Ishikawa (cell line): ENCODE data around the gene PRKACA.

Source experiments
- CEBPB ChIP-seq: IDR thresholded peaks from 2 replicates; pipeline ENCODE4 v1.6.1; 2012
- CREB1 ChIP-seq: IDR thresholded peaks from 2 replicates; pipeline ENCODE4 v1.6.1; 2012; ENCODE audit warnings: low read depth
- EGR1 ChIP-seq: IDR thresholded peaks from 2 replicates; pipeline ENCODE4 v1.6.1; 2012
- EP300 ChIP-seq: IDR thresholded peaks from 2 replicates; pipeline ENCODE4 v1.6.1; 2012; ENCODE audit warnings: borderline replicate concordance
- FOXM1 ChIP-seq: IDR thresholded peaks from 2 replicates; pipeline ENCODE4 v1.6.1; 2012; ENCODE audit warnings: low read depth, borderline replicate concordance
- MAX ChIP-seq: IDR thresholded peaks from 2 replicates; pipeline ENCODE4 v1.6.1; 2012
- NFIC ChIP-seq: IDR thresholded peaks from 2 replicates; pipeline ENCODE4 v1.6.1; 2012
- RAD21 ChIP-seq: IDR thresholded peaks from 2 replicates; pipeline ENCODE4 v1.6.1; 2012; ENCODE audit warnings: low read depth
- REST ChIP-seq: IDR thresholded peaks from 2 replicates; pipeline ENCODE4 v1.6.1; 2012; ENCODE audit warnings: low read depth, mild to moderate bottlenecking
- TAF1 ChIP-seq: IDR thresholded peaks from 2 replicates; pipeline ENCODE4 v1.6.1; 2012; ENCODE audit warnings: low read depth, mild to moderate bottlenecking
- TCF12 ChIP-seq: IDR thresholded peaks from 2 replicates; pipeline ENCODE4 v1.6.1; 2012; ENCODE audit warnings: low read depth
- TEAD4 ChIP-seq: IDR thresholded peaks from 2 replicates; pipeline ENCODE4 v1.6.1; 2012
- USF1 ChIP-seq: IDR thresholded peaks from 2 replicates; pipeline ENCODE4 v1.6.1; 2012
- YY1 ChIP-seq: IDR thresholded peaks from 2 replicates; pipeline ENCODE4 v1.6.1; 2012; ENCODE audit warnings: low read depth
- ZBTB7A ChIP-seq: IDR thresholded peaks from 2 replicates; pipeline ENCODE4 v1.6.1; 2012; ENCODE audit warnings: low read depth

The PRKACA gene

GRCh38 chr19:14106840-14107239 is 10.7 kb downstream of the PRKACA start:
- TF ChIP-seq USF1, result no peak
- TF ChIP-seq NFIC, result no peak
- no peak for TF ChIP-seq TEAD4
- no peak for TF ChIP-seq REST
- TF ChIP-seq CEBPB, result no peak
- TF ChIP-seq TAF1, result no peak
- TF ChIP-seq YY1, result no peak
- no peak for TF ChIP-seq FOXM1

- TF ChIP-seq CEBPB, result no peak
- no peak for TF ChIP-seq CREB1
- TF ChIP-seq ZBTB7A, result no peak
- TF ChIP-seq YY1, result no peak
- no peak for TF ChIP-seq FOXM1
- no peak for TF ChIP-seq REST
- no peak for TF ChIP-seq EGR1
- TF ChIP-seq USF1, result no peak
- no peak for TF ChIP-seq TEAD4
- TF ChIP-seq TCF12, result no peak
- no peak for TF ChIP-seq RAD21
- TF ChIP-seq MAX, result no peak
- no peak for TF ChIP-seq NFIC
- no peak for TF ChIP-seq EP300
- TF ChIP-seq TAF1, result no peak
Observed at GRCh38 chr19:14105680-14106079, 11.9 kb downstream of the PRKACA start.

- TF ChIP-seq FOXM1 (no peak), YY1 (no peak), RAD21 (no peak), EGR1 (no peak), CREB1 (no peak), TCF12 (no peak)
Observed at GRCh38 chr19:14103310-14103709, 14.3 kb downstream of the PRKACA start.

- TF ChIP-seq REST (no peak), CREB1 (no peak), TCF12 (no peak), CEBPB (no peak), TAF1 (no peak), FOXM1 (no peak), MAX (no peak), USF1 (no peak), NFIC (no peak), ZBTB7A (no peak), EGR1 (no peak)
Observed at GRCh38 chr19:14102756-14103155, 14.8 kb downstream of the PRKACA start.
